ENCODE data around the gene SIX6. TPM values are rescaled to one million over a fixed set of nuclear protein-coding genes. Genes with fewer than 3 reads are reported as not detected.

SIX6 gene
- total RNA-seq, 1 experiment from 2014 or later = not detected

DNA sequence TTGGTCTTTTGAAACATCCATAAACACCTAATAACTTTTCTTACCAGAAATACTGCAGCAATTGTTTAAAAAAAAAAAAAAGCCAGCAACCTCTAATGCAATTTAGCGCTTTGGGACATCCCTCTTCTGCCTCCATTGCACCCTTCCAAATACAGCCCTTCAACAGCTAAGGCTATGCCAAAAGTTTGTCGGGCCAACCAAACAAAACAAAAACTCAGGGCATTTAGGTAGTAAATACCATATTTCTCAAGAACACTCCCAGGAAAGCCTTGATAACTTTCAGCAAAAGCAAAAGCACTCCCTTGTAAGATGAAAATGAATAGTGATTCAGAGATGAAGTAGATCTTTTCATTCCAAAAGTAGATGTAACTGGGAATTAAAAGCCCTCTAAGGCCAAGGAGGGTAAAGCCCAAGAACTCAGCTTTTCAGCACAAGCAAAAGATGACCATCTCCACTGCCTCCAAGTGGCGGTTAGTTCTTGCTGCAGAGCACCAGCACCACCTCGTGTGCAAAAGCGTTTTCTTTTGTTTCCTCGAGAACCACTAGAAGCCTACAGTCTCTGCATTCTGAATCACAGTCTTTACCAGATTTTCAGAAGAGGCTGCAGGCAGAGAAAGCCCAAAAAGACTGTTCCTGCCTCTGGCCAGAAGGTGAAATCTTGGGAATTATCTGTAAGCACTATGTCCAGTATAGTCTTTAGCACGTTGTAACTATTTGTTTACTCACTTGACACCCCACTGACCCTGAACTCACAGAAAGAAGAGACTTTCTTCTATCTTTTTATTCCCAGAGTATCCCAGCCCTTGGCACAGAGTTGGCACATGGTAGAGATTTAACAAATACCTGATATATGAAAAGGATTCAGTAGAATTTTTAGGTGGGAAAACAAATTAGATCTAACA is 53.1 kb downstream of the SIX6 start:
- Histone ChIP-seq H3K4me2 (no peak overlapping the region), H3F3A (ENCODE audit: insufficient read depth, low read depth) (no peaks in the 10 kb centered on the region), H4K20me1 (ENCODE audit: insufficient read depth) (no peaks in the 10 kb centered on the region), H3K9me2 (ENCODE audit: insufficient read depth) (no peaks in the 10 kb centered on the region), H3K4me1 (replicated peaks; ENCODE audit: insufficient read depth) (no peaks in the 10 kb centered on the region), H3K4me3 (no peak overlapping the region), H3K79me2 (ENCODE audit: low read depth) (no peaks in the 10 kb centered on the region), H3K27me3 (ENCODE audit: insufficient read depth, low read depth) (no peaks in the 10 kb centered on the region), H3K9me3 (ENCODE audit: insufficient read depth, low read depth) (no peaks in the 10 kb centered on the region), H2AFZ (no peak overlapping the region), H3K27ac (no peak overlapping the region), H3K36me3 (ENCODE audit: low read depth) (no peaks in the 10 kb centered on the region)
- DNase-seq = peak; percentile 36 to 59
- ChIA-PET POLR2A (ENCODE audit: unreplicated experiment) (no interaction called here), CTCF (interaction anchor here (0.6 kb wide), 2 partner anchors 231 to 720 kb away, joined by 3 read pairs; no protein-coding TSS in a partner anchor)
- intact Hi-C loops (cut with micrococcal nuclease; ENCODE audit: unreplicated experiment) = loop anchor here (1.0 to 5.0 kb wide), 7 partner anchors 212 to 691 kb away; no protein-coding TSS in a partner anchor
- no TSS peak for BruUV-seq (replicated peaks)
- TF ChIP-seq CTCF (conservative IDR thresholded peaks at IDR 0.05) (peak; percentile 79), EZH2 (IDR thresholded peaks at IDR 0.05; ENCODE audit: low read depth) (no peak)

Other genes with a start within 250 kb of the SIX6 start
- not detected in 2 replicates for gene C14orf39, start 23.1 kb upstream of the SIX6 start, total RNA-seq (2021)
- gene SIX1, start 140.3 kb downstream of the SIX6 start, total RNA-seq (2021) = 8.1 and 9.4 TPM in 2 replicates
- gene SIX4, start 215.2 kb downstream of the SIX6 start, total RNA-seq (2021) = 31.0 and 35.7 TPM in 2 replicates
- gene MNAT1, start 225.6 kb downstream of the SIX6 start, total RNA-seq (2021) = 79.7 and 93.3 TPM in 2 replicates